Loucy (cell line): Measurements from ENCODE around the gene LRRC18.

Experiments used
- H2AFZ ChIP-seq: fragments of 200-600 bp; sonication (generic); 2 replicates; pipeline ENCODE4 v1.6.0; 2016; ENCODE audit warnings: antibody characterized with exemption, mild to moderate bottlenecking, low read length, moderate library complexity
- H3F3A ChIP-seq: fragments of 200-600 bp; 2 replicates; pipeline ENCODE4 v1.6.0; 2016; ENCODE audit warnings: antibody characterized with exemption, low read depth, mild to moderate bottlenecking
- H3K27me3 ChIP-seq: fragments of 200-600 bp; sonication (generic); 2 replicates; pipeline ENCODE4 v1.6.1; 2014; ENCODE audit warnings: low read length, mild to moderate bottlenecking; ENCODE audit not compliant: insufficient read depth, poor library complexity, severe bottlenecking
- H3K36me3 ChIP-seq: fragments of 200-600 bp; sonication (generic); 2 replicates; pipeline ENCODE4 v1.6.1; 2016; ENCODE audit warnings: low read length; ENCODE audit not compliant: insufficient read depth
- H3K4me1 ChIP-seq: fragments of 200-600 bp; sonication (generic); 2 replicates; pipeline ENCODE4 v1.5.1; 2014; ENCODE audit warnings: low read length, mild to moderate bottlenecking; ENCODE audit not compliant: insufficient read depth, poor library complexity, severe bottlenecking
- H3K4me2 ChIP-seq: fragments of 200-600 bp; sonication (generic); 2 replicates; pipeline ENCODE4 v1.6.0; 2014; ENCODE audit warnings: antibody characterized with exemption, low read length, low read depth, mild to moderate bottlenecking; ENCODE audit not compliant: poor library complexity, severe bottlenecking
- H3K4me3 ChIP-seq: fragments of 200-600 bp; sonication (generic); 2 replicates; pipeline ENCODE4 v1.5.1; 2014; ENCODE audit warnings: low read length, mild to moderate bottlenecking, mixed read lengths; ENCODE audit not compliant: poor library complexity, severe bottlenecking
- H3K79me2 ChIP-seq: fragments of 200-600 bp; sonication (generic); 2 replicates; pipeline ENCODE4 v1.6.1; 2014; ENCODE audit warnings: low read length; ENCODE audit not compliant: insufficient read depth
- H3K9ac ChIP-seq: fragments of 200-600 bp; sonication (generic); 2 replicates; pipeline ENCODE4 v1.6.0; 2014; ENCODE audit warnings: mild to moderate bottlenecking, low read depth, low read length, moderate library complexity; ENCODE audit not compliant: poor library complexity, severe bottlenecking
- H3K9me2 ChIP-seq: fragments of 200-600 bp; sonication (generic); replicated peaks from 2 replicates; pipeline ENCODE4 v1.6.1; 2016; ENCODE audit warnings: low read depth, low read length, mixed read lengths
- H3K9me3 ChIP-seq: fragments of 200-600 bp; sonication (generic); 2 replicates; pipeline ENCODE4 v1.6.1; 2014; ENCODE audit warnings: mild to moderate bottlenecking, antibody characterized with exemption, low read length, low read depth; ENCODE audit not compliant: insufficient read depth
- H4K20me1 ChIP-seq: fragments of 200-600 bp; sonication (generic); 2 replicates; pipeline ENCODE4 v1.6.0; 2014; ENCODE audit warnings: antibody characterized with exemption, low read length, mild to moderate bottlenecking; ENCODE audit not compliant: insufficient read depth, poor library complexity, severe bottlenecking
- CTCF ChIP-seq: fragments of 200-600 bp; sonication (generic); conservative IDR thresholded peaks from 2 replicates; pipeline ENCODE4 v1.5.1; 2014; ENCODE audit warnings: mild to moderate bottlenecking, antibody characterized with exemption, low read length
- EZH2phosphoT487 ChIP-seq: fragments of 200-600 bp; IDR thresholded peaks from 2 replicates; pipeline ENCODE4 v1.6.1; 2018; ENCODE audit warnings: antibody characterized with exemption, mild to moderate bottlenecking, moderate library complexity, borderline replicate concordance

Gene LRRC18

DNA sequence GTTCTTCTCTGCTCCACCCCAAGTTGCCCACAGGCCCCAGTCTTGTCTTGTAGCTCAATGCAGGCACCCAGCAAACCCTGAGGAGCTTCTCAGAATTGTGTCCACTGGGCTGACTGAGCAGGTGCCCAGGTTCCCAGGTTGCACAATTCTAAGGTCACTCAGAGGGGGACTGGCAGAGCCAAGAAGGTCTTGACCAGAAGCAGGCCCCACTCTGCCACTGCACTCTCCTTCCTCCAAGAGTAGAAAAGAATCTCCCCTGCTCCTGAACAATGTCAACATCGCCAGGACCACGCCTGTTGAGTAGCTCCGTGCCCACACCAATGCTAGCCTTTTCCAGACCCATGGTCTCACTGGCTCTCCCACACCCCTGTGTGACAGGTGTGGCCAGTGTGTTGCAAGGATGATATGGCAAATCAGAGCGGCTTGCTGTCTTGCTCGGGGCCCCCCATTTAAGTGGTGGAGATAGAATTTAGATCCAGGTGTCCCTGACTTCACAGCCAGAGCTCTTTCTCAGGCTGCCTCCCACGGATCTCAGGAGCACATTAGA lies 577 bp downstream of the LRRC18 start:
- H3K9me2 ChIP-seq: no peaks in the 10 kb centered on the region
- no peak overlapping the region for H3K4me2 ChIP-seq
- no peaks in the 10 kb centered on the region for H3K9me3 ChIP-seq
- H2AFZ ChIP-seq: no peak overlapping the region
- no peak overlapping the region for H3K4me3 ChIP-seq
- H3K27me3 ChIP-seq: no peaks in the 10 kb centered on the region
- no peaks in the 10 kb centered on the region for H3K4me1 ChIP-seq
- TF ChIP-seq CTCF (no peak), EZH2phosphoT487 (no peak)
- H3K79me2 ChIP-seq: no peaks in the 10 kb centered on the region
- no peak overlapping the region for H3K9ac ChIP-seq
- no peaks in the 10 kb centered on the region for H4K20me1 ChIP-seq
- no peaks in the 10 kb centered on the region for H3F3A ChIP-seq
- H3K36me3 ChIP-seq: no peaks in the 10 kb centered on the region

GRCh38 chr10:48938281-48938680 lies 1.4 kb downstream of the LRRC18 start:
- Histone ChIP-seq H3K9ac (no peak overlapping the region), H3K36me3 (no peaks in the 10 kb centered on the region), H2AFZ (no peak overlapping the region), H3K4me2 (no peak overlapping the region), H3K9me2 (no peaks in the 10 kb centered on the region), H3K27me3 (no peaks in the 10 kb centered on the region), H4K20me1 (no peaks in the 10 kb centered on the region), H3K4me1 (no peaks in the 10 kb centered on the region), H3K79me2 (no peaks in the 10 kb centered on the region), H3F3A (no peaks in the 10 kb centered on the region), H3K4me3 (no peak overlapping the region), H3K9me3 (no peaks in the 10 kb centered on the region)
- TF ChIP-seq EZH2phosphoT487 (no peak), CTCF (no peak)

- Histone ChIP-seq H3K36me3 (no peaks in the 10 kb centered on the region), H3K9ac (no peak overlapping the region), H3K4me3 (no peak overlapping the region), H3K4me1 (no peaks in the 10 kb centered on the region), H3K27me3 (no peaks in the 10 kb centered on the region), H3F3A (no peaks in the 10 kb centered on the region), H2AFZ (no peak overlapping the region), H3K9me3 (no peaks in the 10 kb centered on the region), H3K9me2 (no peaks in the 10 kb centered on the region), H4K20me1 (no peaks in the 10 kb centered on the region), H3K4me2 (no peak overlapping the region), H3K79me2 (no peaks in the 10 kb centered on the region)
- TF ChIP-seq EZH2phosphoT487: no peak
- TF ChIP-seq CTCF: no peak
Measured at GRCh38 chr10:48937796-48938195, 1.8 kb downstream of the LRRC18 start.
